Dermis blood vessel endothelial cell (primary cell): Measurements from ENCODE around the gene TSEN15. TPM values are rescaled to one million over a fixed set of nuclear protein-coding genes. Genes with fewer than 3 reads are reported as not detected.
"Not testable (repeated sequence)": the region's sequence is repeated elsewhere in the genome, so short reads cannot be mapped to it uniquely, and the experiment has no call there.

Source experiments
- DNase-seq: peaks from one replicate; pipeline ENCODE4 v3.0.0; 2010
- total RNA-seq: library from RNA; depleted of rRNA; stranded (reverse); fragments of >200 nt; gene quantifications from 2 replicates; pipeline ENCODE4 v1.2.3, GENCODE V29; 2014

TSEN15 gene
- total RNA-seq, 1 donor from 2014 or later, result 30.1 TPM

DNA sequence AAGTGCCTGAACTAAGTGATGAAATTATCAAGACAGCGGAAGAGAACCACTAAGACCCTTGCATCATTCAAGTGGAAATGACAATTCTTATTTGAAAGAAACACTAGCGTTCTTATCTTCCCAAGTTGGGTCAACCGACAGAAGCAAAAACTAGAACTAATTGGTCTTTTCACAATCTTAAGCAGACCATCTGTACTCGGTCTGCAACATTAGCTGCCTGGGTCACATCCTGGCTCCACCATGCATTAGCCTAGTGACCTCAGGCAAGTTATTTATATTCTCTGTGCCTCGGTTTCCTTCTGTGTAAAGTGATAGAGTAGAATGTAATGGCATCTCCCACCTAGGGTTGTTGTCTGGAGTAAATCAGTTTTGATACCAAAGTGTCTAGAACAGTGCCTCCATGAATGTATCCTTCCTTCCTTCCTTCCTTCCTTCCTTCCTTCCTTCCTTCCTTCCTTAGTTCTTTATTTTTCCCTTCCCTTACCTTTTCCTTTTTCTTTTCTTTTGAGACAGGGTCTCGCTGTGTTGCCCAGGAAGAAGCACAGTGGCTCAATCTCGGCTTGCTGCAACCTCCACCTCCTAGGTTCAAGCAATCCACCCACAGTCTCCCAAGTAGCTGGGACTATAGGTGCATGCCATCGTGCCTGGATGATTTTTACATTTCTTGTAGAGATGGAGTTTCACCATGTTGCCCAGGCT, 20.0 kb upstream of the TSEN15 start:
- no peak for DNase-seq

GRCh38 chr1:184032306-184032929, 19.1 kb upstream of the TSEN15 start:
- DNase-seq, result no peak

GRCh38 chr1:184032930-184033418, 18.6 kb upstream of the TSEN15 start:
- no peak for DNase-seq

DNA sequence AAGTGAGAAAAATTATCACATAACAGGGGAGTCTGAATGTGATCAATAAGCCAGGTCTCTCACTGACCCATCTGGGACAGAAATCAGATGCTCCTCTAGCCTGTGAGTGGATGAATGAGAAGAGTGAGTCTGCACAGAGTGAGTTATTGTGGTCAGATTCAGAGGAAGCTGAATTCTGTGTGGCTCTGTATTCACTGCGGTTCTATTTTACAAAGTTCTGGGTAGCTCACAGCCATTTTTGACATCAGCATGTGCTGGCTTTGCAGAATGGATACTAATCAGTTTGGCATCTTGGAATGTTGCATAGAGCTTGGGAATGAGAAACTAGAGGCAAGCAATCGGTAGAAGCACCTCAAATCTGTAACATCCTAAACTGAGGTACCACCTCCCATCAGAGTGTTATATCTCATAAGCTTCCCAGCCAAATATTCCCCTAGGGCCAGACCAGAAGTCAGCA, 17.8 kb upstream of the TSEN15 start:
- DNase-seq, result no peak

DNA sequence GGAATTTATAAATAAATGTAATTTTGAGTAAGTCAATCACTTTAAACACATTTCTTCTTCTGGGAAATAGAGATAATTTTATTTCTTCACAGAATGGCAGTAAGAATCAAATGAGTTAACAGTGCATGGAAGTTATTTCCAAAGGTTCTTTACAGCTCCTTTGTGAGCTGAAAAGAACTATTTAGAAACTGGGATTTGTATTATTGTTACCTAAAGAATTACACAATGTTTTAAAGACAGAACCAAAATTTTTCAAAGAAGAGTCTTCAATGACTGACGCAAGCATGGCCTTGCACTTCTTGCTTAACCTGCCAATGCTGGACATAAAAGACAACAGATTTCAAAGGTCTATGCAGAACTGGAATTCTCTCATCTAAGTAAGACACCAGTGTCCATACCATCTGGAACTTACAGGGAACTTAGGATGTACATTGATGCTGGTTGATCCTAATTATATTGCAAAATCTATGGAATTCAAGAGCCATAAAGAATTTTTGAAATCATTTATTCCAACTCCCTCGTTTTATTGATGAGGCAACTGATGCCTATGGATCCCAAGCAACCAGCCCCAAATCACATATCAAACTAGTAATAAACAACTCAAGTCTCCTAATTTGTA, 16.7 kb upstream of the TSEN15 start:
- DNase-seq, result no peak

GRCh38 chr1:184035719-184036516, 15.6 kb upstream of the TSEN15 start:
- no peak for DNase-seq

- peak; percentile 16 for DNase-seq
Observed at GRCh38 chr1:184036517-184036949, 15.0 kb upstream of the TSEN15 start.

- DNase-seq, result no peak
Observed at GRCh38 chr1:184037849-184038591, 13.5 kb upstream of the TSEN15 start.

DNA sequence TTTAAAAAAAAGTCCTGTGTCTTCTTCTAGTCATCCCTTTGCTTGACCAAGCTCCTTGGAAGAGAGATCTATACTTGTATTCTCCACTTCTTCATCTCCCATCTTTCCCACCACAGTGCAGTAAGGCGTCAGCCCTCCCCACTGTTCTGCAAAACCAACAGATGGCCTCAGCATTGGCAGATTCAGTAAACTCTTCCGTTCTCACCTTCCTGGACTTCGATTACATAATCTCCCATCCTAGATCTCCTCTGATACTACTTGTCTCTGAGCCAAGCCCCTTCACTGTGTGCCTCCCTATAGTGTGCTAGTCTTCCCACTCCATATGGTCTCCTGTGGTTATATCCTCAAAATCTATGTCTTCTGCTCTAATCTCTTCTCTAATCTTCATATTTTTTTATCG, 12.4 kb upstream of the TSEN15 start:
- no peak for DNase-seq

- DNase-seq, result no peak
Observed at GRCh38 chr1:184041731-184042130, 9.8 kb upstream of the TSEN15 start.

GRCh38 chr1:184043315-184043714, 8.2 kb upstream of the TSEN15 start:
- DNase-seq, result not testable (repeated sequence)

DNA sequence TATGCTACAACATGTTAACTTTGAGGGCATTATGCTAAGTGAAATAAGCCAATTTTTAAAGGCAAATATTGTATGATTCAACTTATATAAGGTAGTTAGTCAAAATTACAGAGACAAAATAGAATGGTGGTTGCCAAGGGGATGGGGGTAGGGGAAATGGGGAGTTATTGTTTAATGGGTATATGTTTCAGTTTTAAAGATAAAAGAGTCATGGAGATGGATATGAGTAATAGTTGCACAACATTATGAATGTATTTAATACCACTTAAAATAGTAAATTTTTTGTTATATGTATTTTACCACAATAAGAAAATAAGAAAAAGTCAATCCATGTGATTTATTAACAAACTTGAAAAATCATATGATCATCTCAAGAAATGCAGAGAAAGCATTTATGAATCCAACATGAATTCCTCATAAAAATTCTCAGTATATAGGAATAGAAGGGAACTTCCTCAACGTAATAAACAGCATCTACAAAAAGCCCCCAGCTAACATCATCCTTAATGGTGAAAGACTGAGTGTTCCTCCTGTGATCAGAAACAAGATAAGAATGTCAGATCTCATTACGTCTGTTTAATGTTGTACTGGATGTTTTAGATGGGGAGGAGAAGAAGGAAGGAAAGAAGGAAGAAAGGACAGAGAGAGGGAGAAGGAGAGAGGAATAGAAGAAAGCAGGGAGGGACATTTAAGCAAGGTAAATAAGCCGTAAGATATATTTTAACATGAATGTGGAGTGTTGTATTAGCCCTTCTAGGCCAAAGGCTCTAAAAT, 6.7 kb upstream of the TSEN15 start:
- DNase-seq, result no peak

DNA sequence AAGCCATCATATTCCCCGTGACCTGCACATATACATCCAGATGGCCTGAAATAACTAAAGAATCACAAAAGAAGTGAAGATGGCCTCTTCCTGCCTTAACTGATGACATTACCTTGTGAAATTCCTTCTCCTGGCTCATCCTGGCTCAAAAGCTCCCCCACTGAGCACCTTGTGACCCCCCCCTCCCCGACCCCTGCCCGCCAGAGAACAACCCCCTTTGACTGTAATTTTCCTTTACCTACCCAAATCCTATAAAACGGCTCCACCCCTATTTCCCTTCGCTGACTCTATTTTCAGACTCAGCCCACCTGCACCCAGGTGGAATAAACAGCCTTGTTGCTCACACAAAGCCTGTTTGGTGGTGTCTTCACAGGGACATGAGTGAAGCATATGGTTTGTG, 4.0 kb upstream of the TSEN15 start:
- not testable (repeated sequence) for DNase-seq

GRCh38 chr1:184048561-184049240, 2.8 kb upstream of the TSEN15 start:
- no peak for DNase-seq

GRCh38 chr1:184049291-184049690, 2.2 kb upstream of the TSEN15 start:
- no peak for DNase-seq

DNA sequence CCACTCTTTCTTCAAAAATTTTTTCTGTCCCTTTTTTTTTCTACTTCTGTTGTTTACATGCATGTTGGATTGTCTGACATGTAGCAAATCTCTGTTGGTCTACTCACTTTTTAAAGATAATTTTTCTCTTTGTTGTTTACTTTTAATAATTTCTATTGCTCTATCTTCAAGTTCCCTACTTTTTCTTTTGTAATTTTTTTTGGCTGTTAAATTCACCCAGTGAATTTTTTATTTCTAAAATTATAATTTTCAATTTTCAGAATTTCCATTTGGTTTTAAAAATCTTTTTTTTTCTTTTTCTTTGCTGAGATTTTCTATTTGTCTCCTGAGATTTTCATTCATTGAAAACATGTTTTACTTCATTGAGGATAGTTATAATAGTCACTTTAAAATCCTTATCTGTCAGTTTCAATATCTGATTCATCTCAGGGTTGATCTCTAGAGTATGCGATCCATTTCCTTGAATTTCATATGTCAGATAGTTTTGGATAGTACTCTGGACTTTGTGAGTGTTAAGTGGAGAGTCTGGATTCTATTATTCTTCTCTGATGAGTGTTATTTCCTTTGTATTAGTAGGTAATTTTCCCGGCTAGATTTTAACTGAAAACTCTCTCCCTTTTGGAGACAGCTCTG, 1.6 kb upstream of the TSEN15 start:
- no peak for DNase-seq

GRCh38 chr1:184050636-184051035, 894 bp upstream of the TSEN15 start:
- DNase-seq, result no peak

GRCh38 chr1:184051138-184051484, 419 bp upstream of the TSEN15 start:
- DNase-seq, result no peak

- DNase-seq, result peak; percentile 13
Observed at GRCh38 chr1:184052194-184052559, 647 bp downstream of the TSEN15 start.

DNA sequence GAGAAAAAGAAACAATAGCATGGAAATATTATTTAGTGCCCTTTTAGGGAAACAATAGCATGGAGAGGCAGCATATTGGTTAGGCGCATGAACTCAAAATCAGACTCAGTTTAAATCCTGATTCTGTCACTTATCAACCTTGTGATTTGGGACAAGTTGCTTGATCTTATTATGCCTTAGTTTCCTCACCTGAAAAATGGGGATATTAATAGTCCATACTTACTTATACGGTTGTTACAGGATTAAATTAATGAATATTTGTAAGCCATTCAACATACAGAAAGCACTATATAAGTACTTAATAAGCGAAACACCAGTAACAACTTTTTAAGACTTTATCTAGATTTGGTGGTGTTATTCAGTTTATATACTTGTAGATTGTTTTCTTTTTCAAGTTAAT, 1.2 kb downstream of the TSEN15 start:
- DNase-seq, result no peak
